SK-N-SH (cell line): Measurements from ENCODE around the gene VAV1.

Experiments used
- CTCF ChIP-seq: fragments of 200-600 bp; sonication (generic); IDR thresholded peaks from 2 replicates; pipeline ENCODE4 v1.6.1; 2017; ENCODE audit warnings: antibody characterized with exemption, mild to moderate bottlenecking, moderate library complexity
- TAF1 ChIP-seq: IDR thresholded peaks from 2 replicates; pipeline ENCODE4 v1.6.1; 2012; ENCODE audit warnings: low read depth, mild to moderate bottlenecking, low read length, moderate library complexity, borderline replicate concordance

GRCh38 chr19:6807291-6807690 lies 34.8 kb downstream of the VAV1 start:
- TF ChIP-seq CTCF = no peak
- no peak for TF ChIP-seq TAF1
